SK-N-SH (cell line): ENCODE measurements around the gene MARCKSL1. TPM values are rescaled to one million over a fixed set of nuclear protein-coding genes. Genes with fewer than 3 reads are reported as not detected.
"Not testable (repeated sequence)": the region's sequence is repeated elsewhere in the genome, so short reads cannot be mapped to it uniquely, and the experiment has no call there.

Experiments used
- CTCF ChIA-PET: fragments of 300-600, 350-600 bp; formaldehyde crosslinking; extraction: SDS; loops from one replicate; lab custom pipeline; 2021; lab: Yijun Ruan, JAX
- POLR2A ChIA-PET: fragments of 350-600 bp; sonication (Branson Sonifier 250); formaldehyde crosslinking; extraction: SDS; loops from one replicate; lab custom pipeline; 2020; ENCODE audit warnings: antibody characterized with exemption, inconsistent platforms; lab: Yijun Ruan, JAX
- DNase-seq: peaks from one replicate; pipeline ENCODE4 v3.0.0; 2012
- H2AFZ ChIP-seq: fragments of 200-600 bp; sonication (generic); 2 replicates; pipeline ENCODE4 v1.8.1; 2016; ENCODE audit warnings: antibody characterized with exemption, mild to moderate bottlenecking, low read depth
- H3F3A ChIP-seq: fragments of 200-600 bp; sonication (generic); replicated peaks from 2 replicates; pipeline ENCODE3; 2016; ENCODE audit warnings: antibody characterized with exemption, mild to moderate bottlenecking; ENCODE audit not compliant: insufficient read depth
- H3K27ac ChIP-seq, 2 experiments: fragments of 200-500 bp in 1 of 2; fragments of 200-600 bp in 1 of 2; sonication (Bioruptor generic) in 1 of 2; sonication (generic), shearing (Covaris generic) in 1 of 2; 2 replicates each; pipeline versions ENCODE4 v1.5.1 to v1.6.1; 2014 to 2016; ENCODE audit warnings: low read depth in 2 of 2, inconsistent platforms in 1 of 2, low read length in 1 of 2, mild to moderate bottlenecking in 1 of 2, mixed read lengths in 1 of 2
- H3K27me3 ChIP-seq: fragments of 200-600 bp; sonication (generic), shearing (Covaris generic); 2 replicates; pipeline ENCODE4 v1.6.1; 2016; ENCODE audit warnings: mixed run types; ENCODE audit not compliant: insufficient read depth
- H3K36me3 ChIP-seq, 2 experiments: fragments of 200-500 bp in 1 of 2; fragments of 200-600 bp in 1 of 2; sonication (Bioruptor generic) in 1 of 2; sonication (generic) in 1 of 2; replicated peaks in 1 of 2; 2 replicates each; pipeline versions ENCODE3 to v1.5.1; 2014 to 2016; ENCODE audit warnings: low read length in 1 of 2, mild to moderate bottlenecking in 1 of 2; ENCODE audit not compliant: insufficient read depth in 2 of 2, control insufficient read depth in 1 of 2
- H3K4me1 ChIP-seq, 2 experiments: fragments of 200-500 bp in 1 of 2; fragments of 200-600 bp in 1 of 2; sonication (Bioruptor generic) in 1 of 2; sonication (generic), shearing (Covaris generic) in 1 of 2; 2 replicates each; pipeline versions ENCODE4 v1.5.1 to v1.6.1; 2014 to 2016; ENCODE audit warnings: low read depth in 1 of 2, low read length in 1 of 2, mixed run types in 1 of 2; ENCODE audit not compliant: insufficient read depth in 2 of 2, control insufficient read depth in 1 of 2
- H3K4me2 ChIP-seq: fragments of 200-600 bp; sonication (generic), shearing (Covaris generic); 2 replicates; pipeline ENCODE4 v1.6.1; 2017; ENCODE audit warnings: mixed run types
- H3K4me3 ChIP-seq, 2 experiments: fragments of 200-500 bp in 1 of 2; fragments of 200-600 bp in 1 of 2; sonication (Bioruptor generic) in 1 of 2; sonication (generic), shearing (Covaris generic) in 1 of 2; 2 replicates each; pipeline versions ENCODE4 v1.5.1 to v1.8.1; 2014 to 2016; ENCODE audit warnings: low read depth in 2 of 2, inconsistent platforms in 1 of 2, low read length in 1 of 2, mild to moderate bottlenecking in 1 of 2, mixed read lengths in 1 of 2, moderate library complexity in 1 of 2
- H3K79me2 ChIP-seq: fragments of 200-600 bp; sonication (generic); 2 replicates; pipeline ENCODE4 v1.8.1; 2017; ENCODE audit warnings: mild to moderate bottlenecking; ENCODE audit not compliant: insufficient read depth
- H3K9ac ChIP-seq: fragments of 200-600 bp; sonication (generic); 2 replicates; pipeline ENCODE4 v1.6.1; 2017; ENCODE audit warnings: mixed run types
- H3K9me2 ChIP-seq: fragments of 200-600 bp; sonication (generic); 2 replicates; pipeline ENCODE4 v1.6.1; 2017; ENCODE audit warnings: mixed run types
- H3K9me3 ChIP-seq: fragments of 200-600 bp; sonication (generic); 2 replicates; pipeline ENCODE4 v1.6.1; 2017; ENCODE audit warnings: mixed run types, mild to moderate bottlenecking, moderate library complexity
- H4K20me1 ChIP-seq: fragments of 200-600 bp; sonication (generic); 2 replicates; pipeline ENCODE4 v1.6.1; 2017; ENCODE audit warnings: mild to moderate bottlenecking, mixed run types; ENCODE audit not compliant: insufficient read depth
- CTCF ChIP-seq: fragments of 200-600 bp; sonication (generic); IDR thresholded peaks from 2 replicates; pipeline ENCODE4 v1.6.1; 2017; ENCODE audit warnings: antibody characterized with exemption, mild to moderate bottlenecking, moderate library complexity
- ELF1 ChIP-seq: IDR thresholded peaks from 2 replicates; pipeline ENCODE4 v1.4.0; 2012
- FOSL2 ChIP-seq: IDR thresholded peaks from 2 replicates; pipeline ENCODE4 v1.4.0; 2012; ENCODE audit warnings: low read depth, mild to moderate bottlenecking, moderate library complexity, borderline replicate concordance
- MAX ChIP-seq: IDR thresholded peaks from 2 replicates; pipeline ENCODE4 v1.4.0; 2012; ENCODE audit warnings: low read depth
- POLR2AphosphoS5 ChIP-seq: IDR thresholded peaks from 2 replicates; pipeline ENCODE4 v1.6.1; 2012; ENCODE audit warnings: low read depth, low read length
- RAD21 ChIP-seq: IDR thresholded peaks from 2 replicates; pipeline ENCODE4 v1.6.1; 2012; ENCODE audit warnings: mild to moderate bottlenecking, low read length
- RFX5 ChIP-seq: IDR thresholded peaks from 2 replicates; pipeline ENCODE4 v1.6.1; 2012; ENCODE audit warnings: mild to moderate bottlenecking, improper control_type of control experiment, low read length
- TAF1 ChIP-seq: IDR thresholded peaks from 2 replicates; pipeline ENCODE4 v1.6.1; 2012; ENCODE audit warnings: low read depth, mild to moderate bottlenecking, low read length, moderate library complexity, borderline replicate concordance
- YY1 ChIP-seq: IDR thresholded peaks from 2 replicates; pipeline ENCODE4 v1.4.0; 2012; ENCODE audit warnings: low read depth, mild to moderate bottlenecking
- ZBTB33 ChIP-seq: IDR thresholded peaks from 2 replicates; pipeline ENCODE4 v1.4.0; 2012; ENCODE audit warnings: low read depth, borderline replicate concordance
- WGBS: methylation state at CpG from one replicate; pipeline ENCODE4 v1.1.6; 2017; ENCODE audit warnings: low lambda C conversion rate; 5-methylcytosine and 5-hydroxymethylcytosine counted together
- polyA plus RNA-seq, 3 experiments: library from polyadenylated mRNA; depleted of rRNA; stranded (reverse); fragments of >200 nt; gene quantifications; 2 replicates each; pipeline ENCODE4 v1.2.3, GENCODE V29; 2012

MARCKSL1 gene
- polyA plus RNA-seq, 1 of the 3 experiments (the other 2 are of a cell fraction): 275 TPM

DNA sequence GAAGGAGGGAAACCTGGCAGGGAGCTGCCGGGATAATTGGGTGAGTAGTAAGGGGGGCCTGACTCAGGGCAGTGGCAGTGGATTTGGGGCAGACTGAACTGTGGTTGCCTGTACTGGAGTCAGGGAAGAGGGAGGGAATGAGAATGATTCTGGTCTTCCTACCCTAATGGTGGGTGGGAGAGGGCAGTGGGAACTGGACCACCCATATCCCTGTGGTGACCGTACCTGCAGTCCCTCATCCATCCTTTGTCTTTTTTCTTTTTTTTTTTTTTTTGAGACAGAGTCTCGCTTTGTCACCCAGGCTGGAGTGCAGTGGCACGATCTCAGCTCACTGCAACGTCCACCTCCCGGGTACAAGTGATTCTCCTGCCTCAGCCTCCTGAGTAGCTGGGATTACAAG is 19.7 kb upstream of the MARCKSL1 start:
- not testable (repeated sequence) for H3K4me3 ChIP-seq, DNase-seq, H3K9me3 ChIP-seq, H3K79me2 ChIP-seq, H3F3A ChIP-seq, H2AFZ ChIP-seq, H3K9ac ChIP-seq, H3K27me3 ChIP-seq, H4K20me1 ChIP-seq, H3K27ac ChIP-seq, H3K4me2 ChIP-seq, H3K9me2 ChIP-seq, H3K4me1 ChIP-seq, H3K36me3 ChIP-seq
- POLR2A ChIA-PET: interaction anchor here (0.5 kb wide), 1 partner anchor 146 kb away, joined by 6 read pairs; no protein-coding TSS in a partner anchor
- CTCF ChIA-PET: interaction anchor here (0.8 to 1.2 kb wide), 2 partner anchors 22 to 59 kb away, joined by 3 read pairs; no protein-coding TSS in a partner anchor
- WGBS: 94% methylated on average over 6 of the region's 6 CpGs

DNA sequence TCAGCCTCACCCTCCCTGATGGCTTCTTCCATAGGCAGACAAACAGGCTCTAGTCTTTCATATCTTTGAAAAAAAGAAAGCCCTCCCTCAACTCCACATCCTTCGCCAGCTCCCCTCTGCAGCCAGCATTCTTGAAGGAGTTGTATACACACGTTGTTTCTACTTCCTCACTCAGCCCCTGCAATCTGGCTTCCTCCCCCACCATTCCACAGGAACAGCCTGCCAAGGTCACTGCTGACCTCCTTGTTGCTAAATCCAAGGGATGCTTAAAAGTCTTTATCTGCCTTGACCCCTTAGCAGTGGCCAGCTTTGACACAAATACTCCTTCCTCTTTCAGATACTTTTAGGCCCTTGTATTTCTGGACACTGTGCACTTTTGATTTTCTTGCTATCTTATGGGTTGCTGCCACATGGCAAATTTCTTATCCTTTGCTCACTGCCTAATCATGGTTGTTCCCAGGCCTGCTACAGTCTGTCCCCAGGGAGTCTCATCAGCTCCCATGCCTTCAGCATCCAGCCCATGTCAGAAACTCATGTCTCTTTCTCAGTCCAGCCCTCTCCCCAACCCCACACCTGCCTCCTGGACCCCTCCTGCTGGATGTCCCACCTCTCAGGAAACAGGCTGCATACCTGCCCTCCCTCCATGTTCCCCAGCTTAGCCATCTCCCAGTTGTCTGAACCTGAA is 18.0 kb upstream of the MARCKSL1 start:
- DNase-seq: no peak
- WGBS: 77% methylated on average over 2 of the region's 2 CpGs
- peaks cover 8% of the 10 kb centered on the region for H3F3A ChIP-seq
- CTCF ChIA-PET: interaction anchor here (0.6 to 2.0 kb wide), 6 partner anchors 9 to 551 kb away, joined by 3 to 5 read pairs (median 4); partner anchors contain the start of genes BSDC1, FAM229A and TSSK3
- no peak overlapping the region for H2AFZ ChIP-seq
- H3K27ac ChIP-seq: no peak overlapping the region
- H3K27me3 ChIP-seq: no peaks in the 10 kb centered on the region
- H3K79me2 ChIP-seq: peaks cover 8% of the 10 kb centered on the region; the same call in 1 of the 2 replicates
- no peaks in the 10 kb centered on the region for H4K20me1 ChIP-seq
- no peaks in the 10 kb centered on the region for H3K9me3 ChIP-seq
- H3K9me2 ChIP-seq: no peaks in the 10 kb centered on the region
- POLR2A ChIA-PET: interaction anchor here (1.0 kb wide), 1 partner anchor 19 kb away, joined by 3 read pairs; no protein-coding TSS in a partner anchor
- H3K4me3 ChIP-seq: no peak overlapping the region
- H3K9ac ChIP-seq: no peak overlapping the region
- peaks cover 4 to 9% of the 10 kb centered on the region in 2 experiments; a peak in 2 of 4 replicates for H3K4me1 ChIP-seq
- no peak overlapping the region for H3K4me2 ChIP-seq
- no peaks in the 10 kb centered on the region for H3K36me3 ChIP-seq
- TF ChIP-seq RAD21 (no peak), POLR2AphosphoS5 (no peak), MAX (no peak), RFX5 (no peak), ELF1 (no peak), ZBTB33 (no peak), YY1 (no peak), FOSL2 (no peak), CTCF (no peak), TAF1 (no peak)
